HepG2 (cell line): ENCODE measurements around the gene RNF208. TPM values are rescaled to one million over a fixed set of nuclear protein-coding genes. Genes with fewer than 3 reads are reported as not detected.

Experiments
- ADNP ChIP-seq: sonication (generic); formaldehyde crosslinking; IDR thresholded peaks from 2 replicates; pipeline ENCODE4 v1.4.0; 2020; ENCODE audit warnings: missing genetic modification reagents
- AGO2 ChIP-seq: fragments of 200-400 bp; formaldehyde crosslinking; optimal IDR thresholded peaks from 2 replicates; pipeline ENCODE3; 2017; ENCODE audit warnings: mild to moderate bottlenecking, low read depth, low read length, moderate library complexity
- ARNT ChIP-seq: fragments of 450-650 bp; IDR thresholded peaks from 2 replicates; pipeline ENCODE4 v1.6.1; 2017
- GFI1 ChIP-seq: sonication (generic); formaldehyde crosslinking; IDR thresholded peaks from 2 replicates; pipeline ENCODE4 v1.5.0; 2020; ENCODE audit warnings: missing genetic modification reagents, mild to moderate bottlenecking, borderline replicate concordance
- LCORL ChIP-seq, 2 experiments: fragments of 450-650 bp in 1 of 2; sonication (generic) in 1 of 2; formaldehyde crosslinking in 1 of 2; IDR thresholded peaks; 2 replicates each; pipeline versions ENCODE4 v1.5.0 to v1.6.1; 2017 to 2020; ENCODE audit warnings: antibody characterized with exemption in 1 of 2, missing genetic modification reagents in 1 of 2
- MAFF ChIP-seq: IDR thresholded peaks from 2 replicates; pipeline ENCODE4 v1.6.1; 2011; ENCODE audit warnings: low read depth, low read length, improper control_type of control experiment
- MAZ ChIP-seq, 2 experiments: sonication (generic) in 1 of 2; formaldehyde crosslinking in 1 of 2; IDR thresholded peaks; 2 replicates each; pipeline versions ENCODE4 v1.5.0 to v1.6.1; 2012 to 2020; ENCODE audit warnings: low read depth in 2 of 2, mild to moderate bottlenecking in 2 of 2, borderline replicate concordance in 1 of 2, improper control_type of control experiment in 1 of 2, low read length in 1 of 2, missing genetic modification reagents in 1 of 2, moderate library complexity in 1 of 2
- SKI ChIP-seq: fragments of 450-650 bp; IDR thresholded peaks from one replicate; pipeline ENCODE4 v1.6.1; 2018; ENCODE audit warnings: mild to moderate bottlenecking; ENCODE audit not compliant: partially characterized antibody
- TBP ChIP-seq: sonication (generic); formaldehyde crosslinking; IDR thresholded peaks from 2 replicates; pipeline ENCODE4 v1.5.0; 2020; ENCODE audit warnings: missing genetic modification reagents
- WIZ ChIP-seq: sonication (generic); formaldehyde crosslinking; IDR thresholded peaks from 2 replicates; pipeline ENCODE4 v1.5.1; 2020; ENCODE audit warnings: mild to moderate bottlenecking, missing genetic modification reagents
- ZFP36 ChIP-seq: fragments of 150-350 bp; IDR thresholded peaks from 2 replicates; pipeline ENCODE4 v1.6.1; 2018; ENCODE audit warnings: borderline replicate concordance, low read length, low read depth; ENCODE audit not compliant: partially characterized antibody
- ZFP91 ChIP-seq: sonication (generic); formaldehyde crosslinking; IDR thresholded peaks from 2 replicates; pipeline ENCODE4 v1.9.0; 2022; ENCODE audit warnings: missing genetic modification reagents, mild to moderate bottlenecking, borderline replicate concordance
- ZMYM2 ChIP-seq: sonication (generic); formaldehyde crosslinking; IDR thresholded peaks from 2 replicates; pipeline ENCODE4 v1.8.0; 2022; ENCODE audit warnings: mild to moderate bottlenecking, missing genetic modification reagents
- ZNF3 ChIP-seq: IDR thresholded peaks from 2 replicates; pipeline ENCODE4 v1.7.0; 2017; ENCODE audit warnings: inconsistent platforms
- ZNF577 ChIP-seq: sonication (generic); formaldehyde crosslinking; IDR thresholded peaks from 2 replicates; pipeline ENCODE4 v1.4.0; 2020; ENCODE audit warnings: mild to moderate bottlenecking, low read depth, missing genetic modification reagents, borderline replicate concordance
- ZNF782 ChIP-seq: sonication (generic); formaldehyde crosslinking; IDR thresholded peaks from 2 replicates; pipeline ENCODE4 v1.4.0; 2020; ENCODE audit warnings: missing genetic modification reagents, mild to moderate bottlenecking, borderline replicate concordance
- polyA plus RNA-seq, 8 experiments: library from polyadenylated mRNA; depleted of rRNA in 3 of 8; stranded (reverse) in 7 of 8; unstranded in 1 of 8; fragments of >200 nt; fragmentation: Illumina TruSeq in 4 of 8; extraction: Trizol in 4 of 8; gene quantifications; 2 replicates each; pipeline versions ENCODE4 v1.2.1 to v1.2.3, GENCODE V29; 2011 to 2016; ENCODE audit warnings: low read depth in 4 of 8, missing spikeins in 1 of 8, mixed read lengths in 1 of 8; ENCODE audit not compliant: insufficient read depth in 1 of 8
- total RNA-seq, 5 experiments: library from RNA; depleted of rRNA; stranded (reverse); fragments of >200 nt; fragmentation: Illumina TruSeq; extraction: Trizol; gene quantifications; 2 replicates each; pipeline ENCODE4 v1.2.3, GENCODE V29; 2016; ENCODE audit warnings: low read depth in 1 of 5
- TF ChIP-seq, protein P1 (sequence below): sonication (generic); formaldehyde crosslinking; IDR thresholded peaks from 2 replicates; pipeline ENCODE4 v1.8.0; 2022; ENCODE audit warnings: missing genetic modification reagents, mild to moderate bottlenecking, borderline replicate concordance
- TF ChIP-seq, protein P2 (sequence below): sonication (generic); formaldehyde crosslinking; IDR thresholded peaks from 2 replicates; pipeline ENCODE4 v1.5.0; 2020; ENCODE audit warnings: missing genetic modification reagents

The RNF208 gene
- total and polyA plus RNA-seq, 2 of the 13 experiments (the other 11 are each of a cell fraction or from before 2014, with no cell fraction given) = 1.6 to 2.1 TPM

- TF ChIP-seq, protein P1, sequence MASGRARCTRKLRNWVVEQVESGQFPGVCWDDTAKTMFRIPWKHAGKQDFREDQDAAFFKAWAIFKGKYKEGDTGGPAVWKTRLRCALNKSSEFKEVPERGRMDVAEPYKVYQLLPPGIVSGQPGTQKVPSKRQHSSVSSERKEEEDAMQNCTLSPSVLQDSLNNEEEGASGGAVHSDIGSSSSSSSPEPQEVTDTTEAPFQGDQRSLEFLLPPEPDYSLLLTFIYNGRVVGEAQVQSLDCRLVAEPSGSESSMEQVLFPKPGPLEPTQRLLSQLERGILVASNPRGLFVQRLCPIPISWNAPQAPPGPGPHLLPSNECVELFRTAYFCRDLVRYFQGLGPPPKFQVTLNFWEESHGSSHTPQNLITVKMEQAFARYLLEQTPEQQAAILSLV = no peak
- TF ChIP-seq ADNP (no peak), ZNF577 (CRISPR knock-in tag) (no peak), WIZ (CRISPR knock-in tag) (no peak; the same call in 1 of the 2 replicates), TBP (CRISPR knock-in tag) (no peak), AGO2 (peak; percentile 99), LCORL (IDR thresholded peaks at IDR 0.05) (no peak), LCORL (CRISPR knock-in tag; IDR thresholded peaks at IDR 0.05) (peak; percentile 91), ZNF3 (CRISPR knock-in tag) (no peak), SKI (peak; percentile 62), ZFP36 (no peak), MAFF (no peak), ZNF782 (peak; percentile 25; the same call in 1 of the 2 replicates), ARNT (no peak), GFI1 (CRISPR knock-in tag) (no peak), MAZ (IDR thresholded peaks at IDR 0.05; ENCODE audit: borderline replicate concordance, low read depth, low read length) (no peak), MAZ (CRISPR knock-in tag; IDR thresholded peaks at IDR 0.05; ENCODE audit: low read depth) (no peak), ZFP91 (no peak), ZMYM2 (CRISPR knock-in tag) (peak; percentile 34; the same call in 1 of the 2 replicates)
- TF ChIP-seq, protein P2, sequence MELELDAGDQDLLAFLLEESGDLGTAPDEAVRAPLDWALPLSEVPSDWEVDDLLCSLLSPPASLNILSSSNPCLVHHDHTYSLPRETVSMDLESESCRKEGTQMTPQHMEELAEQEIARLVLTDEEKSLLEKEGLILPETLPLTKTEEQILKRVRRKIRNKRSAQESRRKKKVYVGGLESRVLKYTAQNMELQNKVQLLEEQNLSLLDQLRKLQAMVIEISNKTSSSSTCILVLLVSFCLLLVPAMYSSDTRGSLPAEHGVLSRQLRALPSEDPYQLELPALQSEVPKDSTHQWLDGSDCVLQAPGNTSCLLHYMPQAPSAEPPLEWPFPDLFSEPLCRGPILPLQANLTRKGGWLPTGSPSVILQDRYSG (CRISPR knock-in tag) = no peak
Measured at GRCh38 chr9:137241490-137242268, 19.6 kb upstream of the RNF208 start (continued).
